ENCODE data around the gene C21orf91. TPM values are rescaled to one million over a fixed set of nuclear protein-coding genes. Genes with fewer than 3 reads are reported as not detected.

C21orf91 gene
- total and polyA plus RNA-seq, 4 donors, result 1.8 to 7.2 (median 4.4) TPM

GRCh38 chr21:17783003-17783402 lies 36.2 kb downstream of the C21orf91 start:
- no peak overlapping the region for H3K27ac ChIP-seq (ENCODE audit: low read depth in 1 of 2, low read length in 2 of 2)

More at GRCh38 chr21:17783003-17783402, 36.2 kb downstream of the C21orf91 start:
- H3K4me1 ChIP-seq (ENCODE audit: control insufficient read depth in 4 of 4, insufficient read depth in 4 of 4, low read length in 3 of 4), result no peaks in the 10 kb centered on the region
- H3K4me3 ChIP-seq (ENCODE audit: low read depth in 1 of 3, low read length in 3 of 3), result no peak overlapping the region
- peaks cover 0 to 8% (median 0%) of the 10 kb centered on the region in 4 donors for H3K9me3 ChIP-seq (ENCODE audit: control insufficient read depth in 4 of 4, low read length in 3 of 4)
- no peak overlapping the region for H3K9ac ChIP-seq (ENCODE audit: low read depth in 1 of 2, low read length in 2 of 2)
- WGBS, result 94% methylated on average over 3 of the region's 3 CpGs
- TF ChIP-seq RAD21 (IDR thresholded peaks at IDR 0.05) (no peak), JUND (IDR thresholded peaks at IDR 0.05) (no peak), ZBTB33 (IDR thresholded peaks at IDR 0.05) (no peak), FOXA2 (IDR thresholded peaks at IDR 0.05) (no peak), TAF1 (conservative IDR thresholded peaks at IDR 0.05) (no peak), YY1 (IDR thresholded peaks at IDR 0.05) (no peak), CTCF (IDR thresholded peaks at IDR 0.05; ENCODE audit: low read depth, low read length, missing input control) (no peak), MAX (IDR thresholded peaks at IDR 0.05) (no peak), HNF4G (IDR thresholded peaks at IDR 0.05) (no peak), REST (IDR thresholded peaks at IDR 0.05) (no peak), FOXA1 (IDR thresholded peaks at IDR 0.05) (no peak), GABPA (IDR thresholded peaks at IDR 0.05 in 1 of 2, conservative IDR thresholded peaks at IDR 0.05 in 1 of 2) (no peak), ATF3 (IDR thresholded peaks at IDR 0.05) (no peak)
- no peak for DNase-seq (ENCODE audit: low spot score)
- H3K27me3 ChIP-seq (ENCODE audit: control insufficient read depth in 4 of 4, insufficient read depth in 4 of 4, low read length in 3 of 4), result no peaks in the 10 kb centered on the region
- H3K36me3 ChIP-seq (ENCODE audit: control insufficient read depth in 4 of 4, insufficient read depth in 3 of 4, low read depth in 1 of 4, low read length in 3 of 4), result peaks cover 2 to 16% (median 10%) of the 10 kb centered on the region in 4 donors

All from liver (tissue), 9 donors.